KMS-11 (cell line): ENCODE results near the gene TACR1.
A peak's percentile ranks its signal among the peaks of the same experiment; 100 is the strongest.
"Not testable (repeated sequence)": the region's sequence is repeated elsewhere in the genome, so short reads cannot be mapped to it uniquely, and the experiment has no call there.

Experiments used
- H2AFZ ChIP-seq: fragments of 200-600 bp; sonication (generic); 2 replicates; pipeline ENCODE4 v1.6.1; 2016; ENCODE audit warnings: antibody characterized with exemption, mixed run types, low read depth
- H3K27ac ChIP-seq: fragments of 200-600 bp; sonication (generic); 2 replicates; pipeline ENCODE4 v1.6.1; 2016; ENCODE audit warnings: mild to moderate bottlenecking, mixed run types
- H3K27me3 ChIP-seq: fragments of 200-600 bp; sonication (generic); 2 replicates; pipeline ENCODE4 v1.6.1; 2017; ENCODE audit warnings: mild to moderate bottlenecking, low read depth, mixed run types, moderate library complexity; ENCODE audit not compliant: insufficient read depth
- H3K36me3 ChIP-seq: fragments of 200-600 bp; sonication (generic); 2 replicates; pipeline ENCODE4 v1.6.1; 2017; ENCODE audit warnings: mild to moderate bottlenecking, mixed run types; ENCODE audit not compliant: insufficient read depth
- H3K4me1 ChIP-seq: fragments of 200-600 bp; sonication (generic); 2 replicates; pipeline ENCODE4 v1.6.1; 2016; ENCODE audit warnings: mild to moderate bottlenecking, low read depth, mixed run types; ENCODE audit not compliant: poor library complexity, severe bottlenecking
- H3K4me2 ChIP-seq: fragments of 200-600 bp; sonication (generic); 2 replicates; pipeline ENCODE4 v1.7.0; 2016; ENCODE audit warnings: mild to moderate bottlenecking, mixed run types
- H3K4me3 ChIP-seq: fragments of 200-600 bp; sonication (generic); IDR thresholded peaks from 2 replicates; pipeline ENCODE4 v1.6.1; 2017; ENCODE audit warnings: low read depth, low read length, mixed read lengths; ENCODE audit not compliant: insufficient read depth
- H3K79me2 ChIP-seq: fragments of 200-600 bp; sonication (generic); 2 replicates; pipeline ENCODE4 v1.6.1; 2016; ENCODE audit warnings: low read depth, mixed run types; ENCODE audit not compliant: insufficient read depth
- H3K9ac ChIP-seq: fragments of 200-600 bp; sonication (generic); 2 replicates; pipeline ENCODE4 v1.6.1; 2016; ENCODE audit warnings: mild to moderate bottlenecking, mixed run types
- H4K20me1 ChIP-seq: fragments of 200-600 bp; sonication (generic); 2 replicates; pipeline ENCODE4 v1.6.1; 2016; ENCODE audit warnings: mild to moderate bottlenecking, mixed run types; ENCODE audit not compliant: insufficient read depth
- CTCF ChIP-seq: fragments of 200-600 bp; sonication (generic); conservative IDR thresholded peaks from 2 replicates; pipeline ENCODE4 v1.6.1; 2017; ENCODE audit warnings: low read depth, mild to moderate bottlenecking, antibody characterized with exemption, low read length, moderate library complexity, mixed read lengths

Gene TACR1

DNA sequence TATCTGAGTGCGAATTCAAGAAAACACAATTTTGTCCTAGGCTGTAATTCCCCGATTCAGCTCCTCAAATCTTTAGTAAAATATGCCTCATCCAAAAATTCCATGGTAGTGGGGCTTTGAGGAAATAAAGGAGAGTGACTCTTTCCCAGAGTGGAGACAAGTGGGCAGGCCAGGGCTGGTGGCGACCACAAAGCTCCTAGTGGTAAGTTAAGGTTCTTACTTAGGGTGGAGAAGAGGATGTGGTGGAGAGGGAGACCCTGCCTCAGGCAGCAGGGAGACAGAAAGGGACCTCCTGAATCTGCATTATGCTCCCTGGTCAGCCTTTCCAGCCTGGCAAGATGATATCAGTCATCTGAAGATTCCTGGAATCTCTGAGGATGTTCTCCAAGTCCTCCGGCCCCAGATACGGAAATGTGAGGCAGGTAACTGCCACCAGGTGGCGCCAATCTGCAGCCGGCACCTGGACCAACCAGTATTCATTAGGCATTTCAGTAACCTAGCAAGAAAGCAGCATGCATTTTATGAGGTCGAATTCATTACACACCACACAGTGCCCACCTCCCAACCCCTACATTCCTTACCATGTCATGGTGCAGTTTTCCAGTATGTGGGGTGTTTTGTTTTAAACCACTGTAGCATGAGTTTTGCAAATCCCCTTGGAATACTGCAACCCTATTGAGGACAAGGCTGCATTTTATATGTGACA, 134.5 kb downstream of the TACR1 start:
- Histone ChIP-seq H2AFZ (no peak overlapping the region), H3K4me3 (no peak overlapping the region), H3K36me3 (no peaks in the 10 kb centered on the region), H3K4me1 (no peaks in the 10 kb centered on the region), H3K4me2 (no peak overlapping the region), H3K27me3 (no peaks in the 10 kb centered on the region), H3K9ac (no peak overlapping the region), H3K27ac (no peak overlapping the region), H3K79me2 (no peaks in the 10 kb centered on the region), H4K20me1 (no peaks in the 10 kb centered on the region)
- peak; percentile 98 for TF ChIP-seq CTCF

DNA sequence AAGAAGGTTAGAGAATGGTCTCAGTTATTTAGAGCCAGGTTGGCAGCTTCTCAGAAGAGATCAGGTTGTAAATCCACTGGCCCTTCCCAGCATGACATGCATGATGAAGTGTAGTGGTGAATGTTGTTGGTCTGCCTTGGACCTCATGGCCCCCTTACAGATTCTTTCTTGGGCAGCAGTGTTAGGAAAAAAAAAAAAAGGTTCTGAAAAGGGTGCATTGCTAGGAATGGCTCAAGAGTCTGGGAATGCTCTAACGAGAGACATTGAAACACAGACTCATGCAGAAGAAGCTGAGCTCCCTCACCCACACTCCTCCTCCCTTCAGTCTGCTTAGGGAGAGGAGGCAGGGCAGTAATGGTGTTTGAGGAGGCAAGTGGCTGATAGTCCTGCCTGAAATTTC, 135.4 kb downstream of the TACR1 start:
- H3K36me3 ChIP-seq, result no peaks in the 10 kb centered on the region
- H4K20me1 ChIP-seq, result no peaks in the 10 kb centered on the region
- no peak for TF ChIP-seq CTCF
- no peak overlapping the region for H3K4me3 ChIP-seq
- H3K27ac ChIP-seq, result no peak overlapping the region
- H3K79me2 ChIP-seq, result no peaks in the 10 kb centered on the region
- H3K9ac ChIP-seq, result no peak overlapping the region
- no peaks in the 10 kb centered on the region for H3K27me3 ChIP-seq
- H3K4me1 ChIP-seq, result no peaks in the 10 kb centered on the region
- H3K4me2 ChIP-seq, result no peak overlapping the region
- H2AFZ ChIP-seq, result no peak overlapping the region

- H3K36me3 ChIP-seq, result no peaks in the 10 kb centered on the region
- no peak overlapping the region for H3K4me3 ChIP-seq
- no peak overlapping the region for H3K4me2 ChIP-seq
- no peak for TF ChIP-seq CTCF
- H3K27ac ChIP-seq, result no peak overlapping the region
- no peak overlapping the region for H2AFZ ChIP-seq
- no peaks in the 10 kb centered on the region for H3K27me3 ChIP-seq
- no peak overlapping the region for H3K9ac ChIP-seq
- no peaks in the 10 kb centered on the region for H4K20me1 ChIP-seq
- H3K4me1 ChIP-seq, result no peaks in the 10 kb centered on the region
- H3K79me2 ChIP-seq, result no peaks in the 10 kb centered on the region
These were observed 140.9 kb downstream of the TACR1 start for GRCh38 chr2:75058427-75058826.

DNA sequence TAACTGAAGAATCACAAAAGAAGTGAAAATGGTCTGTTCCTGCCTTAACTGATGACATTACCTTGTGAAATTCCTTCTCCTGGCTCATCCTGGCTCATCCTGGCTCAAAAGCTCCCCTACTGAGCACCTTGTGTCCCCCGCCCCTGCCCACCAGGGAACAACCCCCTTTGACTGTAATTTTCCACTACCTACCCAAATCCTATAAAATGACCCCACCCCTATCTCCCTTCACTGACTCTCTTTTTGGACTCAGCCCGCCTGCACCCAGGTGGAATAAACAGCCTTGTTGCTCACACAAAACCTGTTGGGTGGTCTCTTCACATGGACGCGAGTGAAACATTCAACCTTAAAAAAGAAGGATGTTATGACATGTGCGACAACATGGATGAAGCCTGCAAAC, 142.2 kb downstream of the TACR1 start:
- not testable (repeated sequence) for H3K4me1 ChIP-seq, H3K27ac ChIP-seq, H3K9ac ChIP-seq, H3K79me2 ChIP-seq, H4K20me1 ChIP-seq, H2AFZ ChIP-seq, H3K4me2 ChIP-seq, H3K4me3 ChIP-seq, H3K27me3 ChIP-seq, H3K36me3 ChIP-seq

DNA sequence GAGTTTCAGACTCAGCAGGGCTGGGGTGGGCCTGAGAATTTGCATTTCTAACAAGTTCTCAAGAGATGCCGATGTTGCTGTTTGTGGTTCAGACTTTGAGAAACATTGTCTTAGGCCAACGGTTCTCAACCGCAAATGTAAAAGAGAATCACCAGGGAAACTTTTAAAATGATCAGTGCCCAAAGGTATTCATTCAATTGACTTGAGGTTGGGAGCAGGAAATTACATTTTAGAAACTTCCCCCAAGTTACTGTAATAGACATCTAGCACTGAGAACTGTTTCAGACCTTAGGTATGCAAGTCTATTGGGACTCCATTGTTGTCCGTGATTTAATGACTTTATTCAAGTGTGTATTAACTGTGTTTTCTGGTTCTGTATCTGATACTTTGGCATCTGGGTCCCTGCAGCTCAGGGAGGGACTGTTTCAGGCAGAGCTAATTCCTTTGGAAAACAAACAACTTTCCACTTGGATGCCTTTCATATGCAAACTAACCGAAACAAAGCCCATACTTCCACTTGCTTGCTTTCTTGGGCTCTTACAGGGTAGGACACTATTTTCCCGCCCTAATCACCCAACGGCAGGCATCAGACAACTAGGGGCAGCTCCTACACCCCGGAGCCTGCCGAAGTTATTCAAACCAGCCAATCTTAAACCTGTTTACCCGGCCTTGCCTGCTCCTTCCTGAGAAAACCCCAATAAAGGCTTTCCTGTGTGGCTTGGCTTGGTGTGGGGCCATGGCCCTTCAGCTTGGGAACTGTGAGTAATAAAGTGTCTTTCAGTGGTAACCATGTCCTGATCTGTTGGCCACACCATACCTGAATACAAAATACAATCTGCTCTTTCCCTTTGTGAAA, 143.3 kb downstream of the TACR1 start:
- Histone ChIP-seq H4K20me1 (no peaks in the 10 kb centered on the region), H3K4me1 (no peaks in the 10 kb centered on the region), H3K4me3 (no peak overlapping the region), H3K27ac (no peak overlapping the region), H3K9ac (no peak overlapping the region), H3K79me2 (no peaks in the 10 kb centered on the region), H3K36me3 (no peaks in the 10 kb centered on the region), H3K4me2 (no peak overlapping the region), H2AFZ (no peak overlapping the region), H3K27me3 (no peaks in the 10 kb centered on the region)
- TF ChIP-seq CTCF, result no peak
